HepG2 (cell line): Measurements from ENCODE around the gene GIPC2.

Experiments
- CEBPB ChIP-seq: IDR thresholded peaks from 2 replicates; pipeline ENCODE4 v1.6.1; 2011; ENCODE audit warnings: low read depth, low read length, improper control_type of control experiment, borderline replicate concordance
- KLF11 ChIP-seq: IDR thresholded peaks from 2 replicates; pipeline ENCODE4 v1.6.1; 2016; ENCODE audit warnings: missing compliant biosample characterization
- NR0B2 ChIP-seq: sonication (generic); formaldehyde crosslinking; IDR thresholded peaks from 2 replicates; pipeline ENCODE4 v1.4.0; 2020; ENCODE audit warnings: mild to moderate bottlenecking, missing genetic modification reagents
- PBX3 ChIP-seq: sonication (generic); formaldehyde crosslinking; IDR thresholded peaks from 2 replicates; pipeline ENCODE4 v1.8.1; 2023; ENCODE audit warnings: missing genetic modification reagents, inconsistent platforms, borderline replicate concordance
- TCF7L2 ChIP-seq: IDR thresholded peaks from 2 replicates; pipeline ENCODE4 v1.6.1; 2011; ENCODE audit warnings: mild to moderate bottlenecking, low read depth, low read length, moderate library complexity
- ZNF496 ChIP-seq: sonication (generic); formaldehyde crosslinking; IDR thresholded peaks from 2 replicates; pipeline ENCODE4 v1.8.1; 2023; ENCODE audit warnings: mild to moderate bottlenecking, moderate library complexity, missing genetic modification reagents; ENCODE audit not compliant: insufficient replicate concordance

- no peak for TF ChIP-seq ZNF496 (CRISPR knock-in tag)
- TF ChIP-seq NR0B2 (CRISPR knock-in tag), result no peak
- no peak for TF ChIP-seq CEBPB
- TF ChIP-seq KLF11 (CRISPR knock-in tag), result no peak
- TF ChIP-seq TCF7L2, result no peak
- TF ChIP-seq PBX3 (CRISPR knock-in tag), result no peak
These were observed 7.3 kb upstream of the GIPC2 start for GRCh38 chr1:78038491-78038939.
